Ectodermal cell (in vitro differentiated cells): ENCODE measurements around the gene ABCA8.

ENCODE experiments used
- H3K27ac ChIP-seq: 2 replicates; pipeline ENCODE4 v1.7.0; 2013; ENCODE audit warnings: mild to moderate bottlenecking, low read depth, low read length; ENCODE audit not compliant: insufficient read depth, poor library complexity, severe bottlenecking
- H3K27me3 ChIP-seq: 2 replicates; pipeline ENCODE4 v1.7.0; 2013; ENCODE audit warnings: mild to moderate bottlenecking, low read length; ENCODE audit not compliant: insufficient read depth, control insufficient read depth, poor library complexity, severe bottlenecking
- H3K36me3 ChIP-seq: one replicate; pipeline ENCODE4 v1.7.0; 2013; ENCODE audit warnings: low read length; ENCODE audit not compliant: control insufficient read depth, insufficient read depth
- H3K4me1 ChIP-seq: one replicate; pipeline ENCODE4 v1.7.0; 2013; ENCODE audit warnings: low read length; ENCODE audit not compliant: control insufficient read depth, insufficient read depth
- H3K4me3 ChIP-seq: 2 replicates; pipeline ENCODE4 v1.7.0; 2013; ENCODE audit warnings: low read depth, low read length, control low read depth; ENCODE audit not compliant: insufficient read depth
- H3K9me3 ChIP-seq: 2 replicates; pipeline ENCODE4 v1.7.0; 2013; ENCODE audit warnings: mild to moderate bottlenecking, low read length, moderate library complexity; ENCODE audit not compliant: control insufficient read depth
- WGBS, 2 experiments: methylation state at CpG; one replicate each; pipeline ENCODE4 v1.1.7; 2013; ENCODE audit warnings: missing lambda C conversion rate in 2 of 2; 5-methylcytosine and 5-hydroxymethylcytosine counted together

The ABCA8 gene

DNA sequence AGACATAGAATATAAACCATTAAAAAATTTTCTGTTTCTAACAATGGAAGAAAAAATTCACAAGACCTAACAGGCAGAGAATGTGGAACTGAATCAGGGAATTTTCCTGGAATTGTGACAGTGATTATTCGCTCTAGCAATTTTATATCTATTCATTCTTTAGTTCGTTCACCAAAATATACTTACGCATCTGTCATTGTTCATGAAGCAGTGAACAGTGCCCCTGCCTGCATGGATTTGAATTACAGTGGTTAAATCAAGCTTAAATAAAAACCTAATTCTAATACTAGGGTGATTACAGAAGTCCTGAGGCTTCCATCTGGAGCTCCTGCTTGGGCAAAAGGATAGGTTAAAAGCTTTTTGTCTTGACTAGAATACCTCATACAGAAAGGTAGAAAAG lies 48.6 kb downstream of the ABCA8 start:
- H3K27ac ChIP-seq, result no peak overlapping the region
- no peaks in the 10 kb centered on the region for H3K9me3 ChIP-seq
- no peak overlapping the region for H3K4me3 ChIP-seq
- WGBS, 2 experiments, result 93 to 94% methylated on average over 2 to 3 of the region's 3 CpGs
- no peaks in the 10 kb centered on the region for H3K27me3 ChIP-seq
- H3K36me3 ChIP-seq, result no peaks in the 10 kb centered on the region
- H3K4me1 ChIP-seq, result no peaks in the 10 kb centered on the region

GRCh38 chr17:68903286-68903685 lies 51.9 kb downstream of the ABCA8 start:
- H3K27me3 ChIP-seq, result no peaks in the 10 kb centered on the region
- H3K4me3 ChIP-seq, result no peak overlapping the region

DNA sequence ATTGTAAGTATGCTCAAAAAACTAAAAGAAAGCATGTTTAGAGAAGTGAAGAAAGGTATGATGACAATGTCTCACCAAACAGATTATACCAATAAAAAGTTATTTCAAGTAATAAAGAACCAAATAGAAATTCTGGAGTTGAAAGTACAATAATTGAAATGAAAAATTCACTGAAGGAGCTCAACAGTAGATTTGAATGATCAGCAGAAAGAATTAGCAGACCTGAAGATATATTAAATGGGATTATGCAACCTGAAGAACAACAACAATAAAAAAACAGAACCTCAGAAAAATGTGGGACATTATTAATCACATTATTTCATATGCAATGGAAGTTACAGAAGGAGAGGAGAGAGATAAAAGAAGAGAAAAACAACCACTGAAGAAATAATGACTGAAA lies 57.6 kb downstream of the ABCA8 start:
- Histone ChIP-seq H3K27ac (no peak overlapping the region), H3K4me1 (no peaks in the 10 kb centered on the region), H3K4me3 (no peak overlapping the region), H3K36me3 (no peaks in the 10 kb centered on the region), H3K27me3 (no peaks in the 10 kb centered on the region), H3K9me3 (no peaks in the 10 kb centered on the region)

More at GRCh38 chr17:68903286-68903685, 51.9 kb downstream of the ABCA8 start:
- H3K4me1 ChIP-seq, result no peaks in the 10 kb centered on the region
- WGBS, 2 experiments, result 88 to 89% methylated on average over 8 of the region's 8 CpGs
- H3K27ac ChIP-seq, result no peak overlapping the region
- no peaks in the 10 kb centered on the region for H3K36me3 ChIP-seq
- no peaks in the 10 kb centered on the region for H3K9me3 ChIP-seq

DNA sequence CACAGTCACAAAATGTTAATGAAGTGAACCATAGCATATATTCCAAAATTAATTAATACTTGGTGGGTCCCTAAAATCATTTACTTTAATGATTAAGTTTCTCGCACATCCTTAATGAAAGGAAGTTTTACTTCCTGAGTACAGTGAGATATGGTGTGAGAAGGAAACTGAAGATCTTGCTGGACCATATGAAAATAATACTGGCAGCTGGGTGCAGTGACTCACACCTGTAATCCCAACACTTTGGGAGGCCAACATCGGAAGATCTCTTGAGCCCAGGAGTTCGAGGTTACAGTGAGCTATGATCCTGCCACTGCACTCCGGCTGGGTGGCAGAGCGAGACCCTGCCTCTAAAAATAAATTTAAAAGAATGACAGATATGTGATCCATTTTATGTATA lies 62.5 kb downstream of the ABCA8 start:
- Histone ChIP-seq H3K4me1 (no peaks in the 10 kb centered on the region), H3K27ac (no peak overlapping the region), H3K27me3 (no peaks in the 10 kb centered on the region), H3K9me3 (no peaks in the 10 kb centered on the region), H3K36me3 (no peaks in the 10 kb centered on the region), H3K4me3 (no peak overlapping the region)
- 88 to 96% methylated on average over 3 to 5 of the region's 5 CpGs for WGBS, 2 experiments

DNA sequence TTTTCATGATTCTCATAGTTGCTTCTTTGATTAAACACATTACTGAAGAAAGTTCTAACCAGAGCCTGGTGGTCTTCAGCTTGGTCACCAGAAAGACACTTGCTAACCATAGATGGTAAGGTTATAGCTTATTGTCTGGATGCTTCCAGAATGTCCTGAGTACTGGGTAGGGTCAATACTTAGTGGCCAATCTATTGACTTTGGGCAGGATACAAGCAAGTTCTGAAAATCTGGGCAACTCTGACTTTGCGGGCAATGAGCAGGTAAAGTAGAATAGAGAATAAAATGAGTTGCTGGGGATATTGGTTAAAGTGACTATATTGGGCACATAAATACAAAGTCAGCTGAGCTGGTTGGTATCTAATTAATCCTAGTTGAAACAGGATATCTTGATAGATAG lies 63.0 kb downstream of the ABCA8 start:
- Histone ChIP-seq H3K4me1 (no peaks in the 10 kb centered on the region), H3K4me3 (no peak overlapping the region), H3K27me3 (no peaks in the 10 kb centered on the region), H3K9me3 (no peaks in the 10 kb centered on the region), H3K36me3 (no peaks in the 10 kb centered on the region), H3K27ac (no peak overlapping the region)
- WGBS, 2 experiments, result 97 to 100% methylated on average over 1 of the region's 1 CpG

DNA sequence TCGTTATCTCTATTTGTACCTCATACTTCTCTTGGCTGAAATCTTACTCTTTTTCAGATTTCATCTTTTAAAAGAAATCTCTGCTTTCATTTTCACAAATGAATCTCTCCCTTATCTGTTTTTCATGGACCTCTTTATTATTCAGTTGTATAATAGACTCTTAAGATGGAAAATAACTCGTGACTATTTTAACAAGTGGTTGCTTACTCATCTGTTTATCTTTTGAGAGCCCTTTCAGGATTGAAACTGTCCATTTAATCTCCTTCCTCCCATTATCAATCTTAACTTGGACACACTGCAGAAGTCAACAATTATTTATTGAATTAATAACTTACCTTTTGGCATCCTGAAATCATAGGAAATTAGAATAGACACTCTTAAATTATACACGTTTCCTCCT lies 68.8 kb downstream of the ABCA8 start:
- Histone ChIP-seq H3K4me3 (no peak overlapping the region), H3K36me3 (no peaks in the 10 kb centered on the region), H3K9me3 (no peaks in the 10 kb centered on the region), H3K27me3 (no peaks in the 10 kb centered on the region), H3K4me1 (no peaks in the 10 kb centered on the region), H3K27ac (no peak overlapping the region)
- WGBS, 2 experiments, result 84 to 93% methylated on average over 2 to 3 of the region's 3 CpGs

GRCh38 chr17:68884888-68885287 lies 70.3 kb downstream of the ABCA8 start:
- no peak overlapping the region for H3K27ac ChIP-seq
- no peaks in the 10 kb centered on the region for H3K36me3 ChIP-seq
- no peaks in the 10 kb centered on the region for H3K27me3 ChIP-seq
- 93 to 98% methylated on average over 4 of the region's 4 CpGs for WGBS, 2 experiments
- no peaks in the 10 kb centered on the region for H3K4me1 ChIP-seq
- no peaks in the 10 kb centered on the region for H3K9me3 ChIP-seq
- no peak overlapping the region for H3K4me3 ChIP-seq

DNA sequence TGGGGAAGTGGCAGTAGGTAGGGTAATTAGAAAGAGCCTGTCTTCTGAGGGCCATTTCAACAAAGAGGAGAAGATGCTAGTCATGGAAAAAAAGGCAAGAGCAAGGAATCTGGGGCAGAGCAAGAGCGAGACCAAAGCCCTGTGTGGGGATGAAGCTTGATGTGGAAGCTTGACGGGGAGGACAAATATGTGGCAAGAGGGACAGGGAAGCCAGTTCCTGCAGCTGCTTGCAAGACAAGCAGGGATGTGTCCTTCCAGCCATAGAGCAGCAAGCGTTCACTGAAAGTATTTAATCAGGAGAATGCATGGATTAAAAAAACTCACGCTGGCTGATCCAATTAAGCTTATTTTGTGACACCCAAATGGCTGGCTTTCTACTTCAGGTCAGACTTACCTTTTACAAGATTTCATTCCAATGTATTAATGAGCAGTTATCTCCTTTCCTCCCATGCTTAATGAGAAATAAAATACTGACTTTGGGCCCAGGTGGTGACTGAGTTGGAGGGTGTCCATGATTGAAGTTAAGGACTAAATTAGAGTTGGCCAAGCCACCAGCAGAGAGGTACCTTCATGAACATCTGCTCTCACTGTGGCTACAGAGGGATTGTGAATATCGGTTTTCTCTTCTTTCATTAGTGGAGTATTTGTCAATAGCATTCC lies 76.8 kb downstream of the ABCA8 start:
- no peaks in the 10 kb centered on the region for H3K36me3 ChIP-seq
- 89 to 94% methylated on average over 5 of the region's 5 CpGs for WGBS, 2 experiments
- no peaks in the 10 kb centered on the region for H3K4me1 ChIP-seq
- H3K9me3 ChIP-seq, result no peaks in the 10 kb centered on the region
- no peaks in the 10 kb centered on the region for H3K27me3 ChIP-seq
- no peak overlapping the region for H3K27ac ChIP-seq
- H3K4me3 ChIP-seq, result no peak overlapping the region

DNA sequence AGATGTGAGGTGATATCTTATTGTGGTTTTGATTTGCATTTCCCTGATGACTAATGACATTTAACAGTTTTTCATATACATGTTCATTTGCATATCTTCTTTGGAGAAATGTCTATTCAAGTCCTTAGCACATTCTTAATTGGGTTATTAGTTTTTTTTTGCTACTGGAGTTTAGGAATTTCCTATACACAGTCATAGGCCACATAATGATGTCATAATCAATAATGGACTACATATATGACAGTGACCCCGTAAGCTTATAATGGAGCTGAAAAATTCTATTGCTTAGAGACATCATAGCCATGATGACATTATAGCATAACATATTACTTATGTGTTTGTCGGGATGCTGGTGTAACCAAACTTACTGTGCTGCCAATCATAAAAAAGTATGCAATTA lies 83.7 kb downstream of the ABCA8 start:
- Histone ChIP-seq H3K9me3 (no peaks in the 10 kb centered on the region), H3K36me3 (no peaks in the 10 kb centered on the region), H3K27me3 (no peaks in the 10 kb centered on the region), H3K27ac (no peak overlapping the region), H3K4me1 (no peaks in the 10 kb centered on the region), H3K4me3 (no peak overlapping the region)
- 100% methylated on average over 1 of the region's 2 CpGs; no CpG with 5 or more reads in 1 of the 2 experiments for WGBS, 2 experiments

DNA sequence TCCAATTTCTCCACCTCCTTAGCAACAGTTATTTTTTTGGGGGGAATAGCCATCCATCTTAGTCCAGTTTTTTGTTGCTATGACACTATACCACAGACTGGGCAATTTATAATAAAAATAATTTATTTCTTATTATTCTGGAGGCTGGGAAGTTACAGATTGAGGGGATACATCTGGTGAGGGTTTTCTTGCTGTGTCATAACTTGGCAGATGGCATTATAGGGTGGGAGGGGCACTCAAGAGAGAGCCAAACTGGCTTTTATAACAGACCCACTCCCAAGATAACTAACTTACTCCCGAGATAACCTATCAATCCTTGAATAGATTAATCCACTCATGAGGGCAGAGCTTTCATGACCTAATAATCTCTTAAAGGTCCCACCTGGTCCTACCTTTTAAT lies 84.2 kb downstream of the ABCA8 start:
- Histone ChIP-seq H3K4me3 (no peak overlapping the region), H3K4me1 (no peaks in the 10 kb centered on the region), H3K9me3 (no peaks in the 10 kb centered on the region), H3K27me3 (no peaks in the 10 kb centered on the region), H3K27ac (no peak overlapping the region), H3K36me3 (no peaks in the 10 kb centered on the region)
- 89 to 95% methylated on average over 1 of the region's 1 CpG for WGBS, 2 experiments
